UCSD-AML1 (cell line): Measurements from ENCODE around the gene RASSF4.
A peak's percentile ranks its signal among the peaks of the same experiment; 100 is the strongest.

Source experiments
- DNase-seq: peaks from one replicate; lab custom pipeline; 2025; ENCODE audit not compliant: unreplicated experiment; lab: John Stamatoyannopoulos, UW

Gene RASSF4

DNA sequence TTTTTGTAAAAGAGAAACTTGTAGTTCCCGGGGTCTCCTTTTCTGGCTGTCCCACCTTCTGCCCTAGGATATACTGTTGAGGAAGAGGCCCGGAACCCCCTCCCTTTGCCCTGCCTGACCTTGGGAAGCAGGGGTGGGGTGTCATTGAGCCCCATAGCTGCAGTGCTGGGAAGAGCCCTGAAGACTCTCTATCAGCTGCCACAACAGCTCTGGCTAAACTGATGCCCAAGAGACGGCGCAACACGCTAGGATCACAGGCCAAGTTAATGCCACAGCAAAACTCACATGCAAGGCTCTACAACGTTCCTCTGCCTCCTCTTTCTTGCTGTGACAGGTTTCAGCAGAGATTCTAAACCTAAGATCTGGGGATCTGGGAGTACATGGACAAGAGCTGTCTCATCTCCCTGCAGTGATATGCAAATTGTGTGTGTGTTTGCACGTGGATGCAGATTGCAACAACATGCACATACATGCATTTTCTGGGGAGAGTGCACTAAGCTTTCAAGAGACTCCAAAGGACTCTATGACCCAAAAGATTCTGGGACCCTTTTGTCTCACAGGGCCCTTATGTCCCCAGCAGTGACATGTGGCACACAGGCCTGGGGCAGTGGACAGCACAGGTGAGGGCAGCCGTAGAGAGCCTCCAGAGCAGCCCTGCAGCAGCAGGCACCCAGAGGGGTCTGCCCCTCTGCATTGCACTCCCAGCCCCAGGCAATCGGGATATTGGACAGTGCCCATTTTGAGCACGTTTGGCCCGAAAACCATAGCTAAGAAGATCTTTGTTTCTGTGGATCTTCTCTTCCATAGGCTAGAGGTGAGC, 2.5 kb downstream of the RASSF4 start:
- no peak for DNase-seq

DNA sequence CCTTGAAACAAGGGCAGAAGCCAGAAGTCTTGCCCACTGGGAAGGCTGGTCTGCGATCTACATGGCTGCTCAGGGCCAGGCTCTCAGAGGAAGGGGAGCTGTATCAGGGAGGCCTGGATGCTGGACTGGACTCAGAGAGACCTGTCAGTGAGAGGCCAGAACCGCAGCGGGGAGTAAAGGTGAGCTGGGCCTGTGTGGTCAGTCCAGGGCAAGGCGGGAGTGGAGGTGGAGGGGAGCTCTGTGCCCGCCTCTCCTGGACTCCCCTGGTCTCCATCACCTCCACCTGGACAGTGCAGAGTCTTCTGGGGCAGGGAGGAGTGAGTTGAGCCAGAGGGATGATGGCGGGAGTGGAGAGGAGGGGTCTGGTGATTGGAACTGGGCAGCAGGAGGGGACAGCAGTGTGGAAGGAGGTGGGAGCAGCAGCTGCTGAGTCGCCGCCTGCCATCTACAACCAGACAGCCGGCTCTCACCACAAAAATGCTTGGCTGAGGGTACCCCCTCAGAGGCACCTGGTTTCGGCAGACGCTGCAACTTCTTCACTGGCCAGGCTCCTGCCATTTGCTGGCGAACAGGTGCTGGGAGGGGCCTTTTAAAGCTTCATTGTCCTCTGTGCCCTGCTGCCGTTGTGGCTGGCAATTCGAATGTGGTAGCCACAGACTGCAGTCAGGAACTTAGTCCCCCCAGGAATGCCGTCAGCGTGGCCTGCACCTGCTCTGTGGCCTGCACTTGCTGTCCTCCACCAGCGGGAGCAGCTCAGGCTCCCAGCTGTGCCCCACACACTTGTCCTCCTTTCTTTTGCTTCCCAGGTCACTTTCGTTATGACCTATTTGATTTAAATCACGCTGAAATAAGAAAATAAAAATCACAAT, 3.5 kb downstream of the RASSF4 start:
- DNase-seq = no peak

DNA sequence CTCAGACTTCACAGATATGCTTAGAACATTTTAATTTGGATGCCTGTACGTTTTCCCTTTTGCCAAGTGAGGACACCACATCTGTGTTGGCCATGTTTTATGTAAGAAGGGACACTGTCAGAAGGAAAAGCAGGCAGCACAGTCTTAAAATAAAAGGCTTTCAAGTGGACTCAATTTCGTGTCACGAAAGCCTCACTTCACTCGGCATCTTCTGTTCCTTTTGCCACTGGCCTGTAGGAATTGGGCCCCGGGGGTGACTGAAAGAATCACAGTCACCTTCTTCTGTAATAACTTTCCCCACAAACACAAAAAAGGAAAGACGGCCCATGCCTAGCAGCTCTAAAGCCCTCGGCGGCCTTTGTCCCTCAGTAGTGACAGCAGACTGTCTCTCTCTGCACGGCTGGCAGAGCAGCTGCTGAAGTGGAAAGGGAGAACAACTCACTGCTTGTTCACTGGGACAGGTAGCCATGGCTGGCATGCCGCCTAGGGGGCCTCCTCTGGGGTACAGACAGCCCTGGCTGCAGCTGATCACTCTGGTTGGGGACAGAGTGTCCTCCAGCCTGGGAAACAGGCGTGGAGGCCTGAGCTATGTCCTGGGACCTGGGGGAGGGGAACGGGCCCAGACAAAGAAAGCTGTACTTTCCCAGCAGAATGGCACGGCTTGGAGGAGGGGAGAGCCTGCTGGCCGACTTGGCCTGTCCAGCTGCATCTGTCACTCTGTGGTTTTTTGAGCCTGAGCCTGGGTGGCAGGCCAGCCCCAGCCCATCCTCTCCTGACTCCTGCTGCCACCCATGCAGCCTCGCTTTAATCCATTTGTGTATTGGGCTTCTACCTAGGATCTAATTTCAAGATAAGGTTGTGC, 4.4 kb downstream of the RASSF4 start:
- DNase-seq = no peak

DNA sequence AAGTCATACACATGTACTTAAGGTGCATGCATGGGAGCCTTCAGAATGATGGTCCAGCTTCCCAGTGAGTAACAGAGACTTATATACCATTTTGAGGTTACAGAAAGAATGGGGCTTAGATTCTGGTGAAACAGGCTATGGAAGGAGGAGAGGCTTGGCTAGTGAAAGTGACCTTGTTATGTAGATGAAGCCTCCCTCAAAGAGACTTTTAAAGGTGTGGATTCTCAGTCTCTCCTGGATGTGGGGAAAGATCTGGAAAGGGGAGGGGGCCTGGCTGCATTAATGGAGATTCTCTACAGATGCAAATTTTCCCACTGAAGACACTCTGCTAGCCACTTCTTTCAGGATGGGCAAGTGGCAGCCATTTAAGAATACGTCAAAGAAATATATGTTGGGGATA, 5.5 kb downstream of the RASSF4 start:
- no peak for DNase-seq

GRCh38 chr10:44965651-44966097, 6.1 kb downstream of the RASSF4 start:
- DNase-seq = no peak

GRCh38 chr10:44966129-44966815, 6.7 kb downstream of the RASSF4 start:
- DNase-seq = no peak

DNA sequence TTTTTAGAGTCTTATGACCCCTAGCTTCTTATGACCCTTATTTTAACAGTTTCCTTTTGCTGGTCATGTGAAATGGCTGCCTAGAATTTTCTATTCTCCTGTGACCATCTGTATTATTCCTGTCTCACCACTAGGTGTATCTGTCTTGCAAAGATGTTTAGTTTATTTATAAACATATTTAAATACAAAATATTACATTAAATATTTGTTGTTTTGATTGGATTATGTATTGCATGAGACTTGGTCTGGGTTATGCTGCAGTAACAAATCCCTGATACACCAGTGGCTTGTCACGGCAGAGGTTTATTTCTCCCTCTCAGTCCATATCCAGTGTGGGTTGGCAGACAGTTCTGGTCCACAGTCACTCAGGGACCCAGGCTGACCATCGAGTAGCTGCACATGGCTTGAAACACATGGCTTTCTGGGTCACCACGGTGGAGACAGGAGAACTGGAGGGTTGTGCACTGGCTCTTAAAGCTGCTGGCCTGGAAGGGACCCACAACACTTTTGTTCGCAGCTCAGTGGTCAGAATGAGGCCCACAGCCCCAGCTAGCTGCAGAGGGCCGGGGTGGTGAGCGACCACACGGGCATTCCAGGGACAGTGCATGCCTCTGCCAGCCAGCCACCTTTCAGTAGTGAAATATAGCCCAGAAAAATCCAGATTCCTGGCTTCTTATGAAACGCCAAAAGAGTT, 7.4 kb downstream of the RASSF4 start:
- no peak for DNase-seq

- peak; percentile 56 for DNase-seq
Measured at GRCh38 chr10:44967616-44968015, 8.0 kb downstream of the RASSF4 start.

- DNase-seq = peak; percentile 62
Measured at GRCh38 chr10:44968091-44968490, 8.5 kb downstream of the RASSF4 start.

DNA sequence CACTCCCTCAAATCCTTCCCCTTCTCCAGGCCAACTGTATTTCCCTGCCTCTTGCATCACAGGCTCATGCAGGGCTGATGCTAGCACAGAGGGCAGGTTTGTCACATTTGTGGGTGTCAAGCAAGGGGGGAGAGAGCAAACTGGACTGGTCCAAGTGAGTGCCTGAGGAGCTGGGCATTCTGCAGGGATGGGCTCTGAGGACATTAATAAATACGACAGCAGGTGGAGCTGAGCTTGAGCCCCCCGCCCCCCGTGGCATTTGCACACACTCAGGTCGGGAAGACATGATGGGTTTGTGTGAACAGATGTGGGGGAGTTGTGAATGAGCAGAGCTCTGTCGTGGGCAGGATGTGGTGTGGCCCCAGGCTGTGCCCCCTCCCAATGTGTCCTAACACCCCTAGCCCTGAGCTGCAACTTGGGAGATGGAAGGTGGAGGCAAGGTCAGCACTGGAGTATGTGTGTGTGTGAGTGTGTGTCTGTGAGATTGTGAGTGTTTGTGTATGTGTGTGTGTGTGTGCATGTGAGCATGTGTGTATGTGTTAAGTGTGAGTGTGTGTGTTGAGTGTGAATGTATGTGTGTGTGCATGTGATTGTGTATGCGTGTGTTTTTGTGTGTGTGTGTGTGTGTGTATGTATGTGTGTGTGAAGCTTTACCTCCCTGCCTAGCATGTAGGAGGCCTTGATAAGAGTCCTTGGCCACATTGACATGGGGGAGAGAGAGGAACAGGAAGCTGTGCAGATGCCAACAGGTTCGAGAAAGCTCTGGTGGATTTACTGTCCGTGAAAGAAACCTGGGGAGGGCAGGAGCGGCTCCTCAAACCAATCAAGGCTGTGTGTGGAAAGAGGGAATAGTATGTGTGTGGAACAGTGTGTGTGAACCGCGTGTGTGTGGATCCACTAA, 9.1 kb downstream of the RASSF4 start:
- peak; percentile 52 for DNase-seq

DNA sequence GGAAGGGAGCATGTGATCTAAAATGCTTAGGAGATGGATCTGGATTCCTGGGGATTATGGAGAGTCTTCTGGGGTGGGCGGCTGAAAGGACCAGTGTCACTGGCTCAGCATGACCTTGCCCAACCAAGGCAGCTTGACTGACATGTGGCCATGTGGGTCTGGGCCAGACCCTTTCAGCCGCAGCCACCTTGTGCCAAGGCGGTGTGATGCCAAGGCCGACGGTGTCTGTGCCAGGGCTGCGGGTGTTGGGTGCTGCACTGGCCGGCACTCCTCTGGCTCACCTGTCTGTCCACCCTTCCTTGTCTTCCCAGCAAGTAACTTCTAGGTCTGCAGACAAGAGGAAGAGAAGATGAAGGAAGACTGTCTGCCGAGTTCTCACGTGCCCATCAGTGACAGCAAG, 10.3 kb downstream of the RASSF4 start:
- no peak for DNase-seq

DNA sequence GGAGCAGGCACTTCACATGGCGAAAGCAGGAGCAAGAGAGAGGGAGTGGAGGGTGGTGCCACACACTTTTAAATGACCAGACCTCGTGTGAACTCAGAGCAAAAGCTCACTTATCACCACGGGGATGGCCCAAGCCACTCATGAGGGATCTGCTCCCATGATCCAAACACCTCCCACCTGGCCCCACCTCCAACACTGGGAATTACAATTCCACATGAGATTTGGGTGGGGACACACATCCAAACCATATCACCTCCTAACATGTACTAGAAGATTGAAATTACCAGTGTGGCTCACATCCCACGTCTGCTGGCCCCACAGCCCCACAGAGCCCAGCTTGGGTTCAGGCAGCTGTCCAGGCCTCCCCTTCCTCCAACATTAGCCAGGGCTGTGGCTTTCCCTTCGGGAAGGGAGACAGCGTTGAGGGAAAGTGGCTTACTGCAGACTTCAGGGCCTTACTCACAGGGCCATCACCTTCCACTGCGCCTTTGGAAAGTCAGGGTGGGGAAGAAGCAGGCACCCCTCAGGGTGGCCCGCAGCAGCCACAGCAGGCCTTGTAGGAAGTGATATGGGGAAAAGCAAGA, 11.3 kb downstream of the RASSF4 start:
- DNase-seq = no peak

DNA sequence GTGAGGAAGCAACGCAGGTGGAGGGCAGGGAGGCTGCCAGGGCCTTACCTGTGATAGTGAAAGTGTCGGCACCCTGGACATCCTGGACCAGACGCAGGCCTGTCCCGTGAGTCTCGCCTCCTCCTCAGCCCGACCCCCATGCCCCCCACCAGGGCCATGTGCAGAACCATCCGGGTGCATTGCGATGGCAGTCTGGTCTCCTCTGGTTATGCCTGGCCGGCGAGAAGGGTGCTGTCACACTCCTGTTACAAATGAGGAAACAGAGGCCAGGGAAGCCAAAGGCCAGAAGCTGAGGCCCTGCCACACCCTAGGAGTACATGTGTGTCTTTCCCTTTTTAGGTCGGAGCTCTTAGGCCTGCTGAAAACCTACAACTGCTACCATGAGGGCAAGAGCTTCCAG, 11.8 kb downstream of the RASSF4 start:
- no peak for DNase-seq

GRCh38 chr10:44971935-44972757, 12.5 kb downstream of the RASSF4 start:
- DNase-seq = no peak

- no peak for DNase-seq
Measured at GRCh38 chr10:44972874-44973306, 13.3 kb downstream of the RASSF4 start.

GRCh38 chr10:44973323-44974081, 13.9 kb downstream of the RASSF4 start:
- DNase-seq = no peak

DNA sequence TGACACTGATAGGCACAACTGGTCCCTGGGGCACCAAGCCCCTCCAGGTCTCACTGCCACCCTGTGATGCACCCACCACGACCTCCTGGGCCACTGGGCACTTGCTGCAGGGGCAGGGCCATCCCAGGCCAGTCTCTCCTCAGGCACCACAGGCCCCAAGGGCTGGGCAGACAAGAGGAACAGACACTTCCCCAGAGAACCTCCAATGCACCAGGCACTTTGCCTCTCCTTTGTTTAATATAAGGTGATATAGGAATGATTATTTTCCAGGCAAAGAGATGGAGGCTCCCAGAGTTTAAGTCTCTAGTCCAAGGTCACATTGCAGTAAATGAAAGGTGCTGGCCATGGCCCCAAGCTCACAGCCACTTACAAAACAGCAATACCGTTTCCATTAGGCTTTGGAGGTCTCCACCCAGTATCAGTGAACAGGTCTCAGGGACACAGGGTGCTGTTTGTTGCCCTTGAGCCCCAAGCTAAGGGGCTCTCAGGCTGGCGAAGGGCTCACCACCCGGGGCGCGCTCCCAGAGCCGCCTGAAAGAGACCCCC, 14.6 kb downstream of the RASSF4 start:
- DNase-seq = no peak
